ENCODE measurements around the gene BMP7.
"Not testable (repeated sequence)": the region's sequence is repeated elsewhere in the genome, so short reads cannot be mapped to it uniquely, and the experiment has no call there.

Gene BMP7

DNA sequence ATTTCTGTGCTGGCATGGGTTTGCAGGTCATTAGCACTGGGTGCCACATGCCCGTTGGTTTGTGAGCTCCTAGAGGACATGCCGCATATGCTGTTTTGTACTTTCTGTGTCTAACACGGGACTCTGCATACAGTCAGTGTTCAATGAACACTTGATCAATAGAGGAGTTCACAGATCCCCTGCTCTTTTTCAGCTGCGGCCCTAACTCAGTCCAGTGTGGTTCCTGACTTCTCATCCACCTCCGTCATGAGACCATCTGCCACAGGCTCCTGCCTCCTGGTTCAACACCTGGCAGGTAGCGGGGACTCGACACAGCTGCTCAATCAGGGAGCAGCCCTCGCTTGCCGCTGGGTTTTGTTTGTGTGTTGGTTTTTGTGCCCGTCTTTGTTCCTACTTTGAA, 13.8 kb upstream of the BMP7 start:
- FAIRE-seq = no peak
- TF ChIP-seq, protein P1, sequence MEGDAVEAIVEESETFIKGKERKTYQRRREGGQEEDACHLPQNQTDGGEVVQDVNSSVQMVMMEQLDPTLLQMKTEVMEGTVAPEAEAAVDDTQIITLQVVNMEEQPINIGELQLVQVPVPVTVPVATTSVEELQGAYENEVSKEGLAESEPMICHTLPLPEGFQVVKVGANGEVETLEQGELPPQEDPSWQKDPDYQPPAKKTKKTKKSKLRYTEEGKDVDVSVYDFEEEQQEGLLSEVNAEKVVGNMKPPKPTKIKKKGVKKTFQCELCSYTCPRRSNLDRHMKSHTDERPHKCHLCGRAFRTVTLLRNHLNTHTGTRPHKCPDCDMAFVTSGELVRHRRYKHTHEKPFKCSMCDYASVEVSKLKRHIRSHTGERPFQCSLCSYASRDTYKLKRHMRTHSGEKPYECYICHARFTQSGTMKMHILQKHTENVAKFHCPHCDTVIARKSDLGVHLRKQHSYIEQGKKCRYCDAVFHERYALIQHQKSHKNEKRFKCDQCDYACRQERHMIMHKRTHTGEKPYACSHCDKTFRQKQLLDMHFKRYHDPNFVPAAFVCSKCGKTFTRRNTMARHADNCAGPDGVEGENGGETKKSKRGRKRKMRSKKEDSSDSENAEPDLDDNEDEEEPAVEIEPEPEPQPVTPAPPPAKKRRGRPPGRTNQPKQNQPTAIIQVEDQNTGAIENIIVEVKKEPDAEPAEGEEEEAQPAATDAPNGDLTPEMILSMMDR (IDR thresholded peaks at IDR 0.05; ENCODE audit: insufficient read depth, missing control alignments) = no peak
- no peak for DNase-seq (ENCODE audit: insufficient read length, low spot score)

GRCh38 chr20:57279548-57279947, 13.1 kb upstream of the BMP7 start:
- not testable (repeated sequence) for DNase-seq (ENCODE audit: insufficient read length, low spot score); FAIRE-seq

DNA sequence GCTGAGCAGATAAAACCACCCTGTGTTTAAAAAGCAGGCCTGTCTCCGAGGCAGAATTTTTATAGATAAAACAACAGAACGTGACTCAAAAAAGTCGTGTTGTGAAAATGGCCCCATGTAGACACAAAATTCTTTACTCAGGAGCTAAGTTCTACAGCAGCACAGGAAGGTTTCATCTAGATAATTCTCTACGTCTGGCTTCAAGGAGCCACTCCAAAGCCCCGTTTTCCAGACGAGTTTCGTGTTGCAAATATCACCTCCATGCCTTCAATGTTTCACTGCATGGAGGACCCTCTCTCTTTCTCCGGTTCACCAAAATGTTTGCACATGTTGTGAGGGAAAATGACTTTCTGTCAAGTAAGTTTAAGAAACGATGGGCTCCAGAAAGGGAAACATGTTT, 12.0 kb upstream of the BMP7 start:
- FAIRE-seq = no peak
- DNase-seq (ENCODE audit: insufficient read length, low spot score) = no peak
- TF ChIP-seq, protein P1 (IDR thresholded peaks at IDR 0.05; ENCODE audit: insufficient read depth, missing control alignments) = no peak

GRCh38 chr20:57277398-57278105, 11.1 kb upstream of the BMP7 start:
- no peak for DNase-seq (ENCODE audit: insufficient read length, low spot score)
- TF ChIP-seq, protein P1 (IDR thresholded peaks at IDR 0.05; ENCODE audit: insufficient read depth, missing control alignments) = no peak
- FAIRE-seq = no peak

GRCh38 chr20:57276221-57276620, 9.8 kb upstream of the BMP7 start:
- FAIRE-seq (no peak), DNase-seq (ENCODE audit: insufficient read length, low spot score) (no peak)
- TF ChIP-seq, protein P1 (IDR thresholded peaks at IDR 0.05; ENCODE audit: insufficient read depth, missing control alignments) = no peak

DNA sequence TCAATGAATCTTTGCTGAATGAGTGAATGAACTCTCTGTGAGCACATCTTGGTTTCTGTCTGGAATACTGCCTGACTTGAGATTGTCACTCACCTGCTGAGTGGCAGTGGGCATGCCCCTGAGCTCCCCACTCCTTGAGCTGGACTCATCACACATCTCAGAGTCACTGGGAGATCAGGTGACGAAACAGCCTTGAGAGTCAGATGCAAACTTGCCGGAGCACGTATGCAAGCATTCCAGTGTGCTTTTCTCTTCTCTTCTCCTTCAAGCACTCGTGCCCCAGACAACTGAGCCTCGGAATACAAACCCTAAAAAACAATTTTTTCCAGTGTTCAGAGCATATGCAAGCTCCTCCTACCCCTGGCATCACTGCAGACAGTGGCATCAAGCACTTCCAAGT, 9.4 kb upstream of the BMP7 start:
- DNase-seq (ENCODE audit: insufficient read length, low spot score) = no peak
- FAIRE-seq = no peak
- TF ChIP-seq, protein P1 (IDR thresholded peaks at IDR 0.05; ENCODE audit: insufficient read depth, missing control alignments) = no peak

DNA sequence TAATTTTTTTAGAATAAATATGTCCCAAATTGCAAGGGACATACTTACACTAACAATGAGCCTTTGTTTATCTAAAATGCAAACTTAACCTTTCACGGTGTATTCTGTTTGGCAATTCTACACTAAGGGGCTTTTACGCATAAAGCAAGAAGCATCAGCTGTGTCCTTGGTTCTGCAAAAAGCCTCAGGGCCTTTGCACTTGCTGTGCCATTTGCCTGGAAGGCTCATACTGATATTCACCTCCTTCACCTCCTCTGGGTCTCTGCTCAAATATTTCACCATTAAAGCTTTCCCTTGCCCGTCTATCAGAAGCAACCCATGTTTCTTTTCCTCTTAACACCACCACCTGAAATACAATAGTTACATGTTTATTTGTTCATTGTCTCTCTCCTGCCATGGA, 8.9 kb upstream of the BMP7 start:
- TF ChIP-seq, protein P1 (IDR thresholded peaks at IDR 0.05; ENCODE audit: insufficient read depth, missing control alignments) = no peak
- DNase-seq (ENCODE audit: insufficient read length, low spot score) (no peak), FAIRE-seq (no peak)

GRCh38 chr20:57274846-57275245, 8.4 kb upstream of the BMP7 start:
- DNase-seq (ENCODE audit: insufficient read length, low spot score) (no peak), FAIRE-seq (no peak)
- TF ChIP-seq, protein P1 (IDR thresholded peaks at IDR 0.05; ENCODE audit: insufficient read depth, missing control alignments) = no peak

Measured in D721Med (cell line).